DMS53 (cell line): Measurements from ENCODE around the gene SETD6.

Source experiments
- DNase-seq: peaks from one replicate; lab custom pipeline; 2025; lab: John Stamatoyannopoulos, UW

The SETD6 gene

GRCh38 chr16:58494981-58495520 is 20.3 kb upstream of the SETD6 start:
- DNase-seq: peak; percentile 98

GRCh38 chr16:58495521-58496331 is 19.6 kb upstream of the SETD6 start:
- DNase-seq: peak; percentile 81

GRCh38 chr16:58497468-58497867 is 17.8 kb upstream of the SETD6 start:
- no peak for DNase-seq

- DNase-seq: peak; percentile 11
Observed at GRCh38 chr16:58497935-58498334, 17.4 kb upstream of the SETD6 start.

- peak; percentile 32 for DNase-seq
Observed at GRCh38 chr16:58498341-58499091, 16.8 kb upstream of the SETD6 start.

- DNase-seq: no peak
Observed at GRCh38 chr16:58499092-58499511, 16.2 kb upstream of the SETD6 start.

- peak; percentile 96 for DNase-seq
Observed at GRCh38 chr16:58499615-58500351, 15.5 kb upstream of the SETD6 start, which contains the start of gene NDRG4. TSS of gene NDRG4 (plus strand) at chr16:58500143. CDS start at chr16:58500249, 106 bp downstream.

- peak; percentile 68 for DNase-seq
Observed at GRCh38 chr16:58500430-58501241, 14.7 kb upstream of the SETD6 start.

GRCh38 chr16:58501242-58502131 is 13.8 kb upstream of the SETD6 start:
- DNase-seq: peak; percentile 68

GRCh38 chr16:58502217-58502921 is 12.9 kb upstream of the SETD6 start:
- no peak for DNase-seq

GRCh38 chr16:58503166-58503862 is 12.0 kb upstream of the SETD6 start:
- DNase-seq: no peak

GRCh38 chr16:58503863-58504688 is 11.2 kb upstream of the SETD6 start:
- DNase-seq: no peak

- DNase-seq: no peak
Observed at GRCh38 chr16:58506241-58507194, 8.8 kb upstream of the SETD6 start.

GRCh38 chr16:58507195-58507962 is 7.9 kb upstream of the SETD6 start:
- no peak for DNase-seq

- no peak for DNase-seq
Observed at GRCh38 chr16:58507963-58508670, 7.2 kb upstream of the SETD6 start.
